IPS-15b (cell line): Measurements from ENCODE around the gene PLGLB2.
"Not testable (repeated sequence)": the region's sequence is repeated elsewhere in the genome, so short reads cannot be mapped to it uniquely, and the experiment has no call there.

ENCODE experiments used
- H3K27me3 ChIP-seq: one replicate; pipeline ENCODE4 v1.6.1; 2013; ENCODE audit warnings: low read length; ENCODE audit not compliant: control insufficient read depth, insufficient read depth
- H3K36me3 ChIP-seq: one replicate; pipeline ENCODE4 v1.6.1; 2013; ENCODE audit warnings: low read length; ENCODE audit not compliant: control insufficient read depth, insufficient read depth
- H3K4me1 ChIP-seq: one replicate; pipeline ENCODE4 v1.6.1; 2013; ENCODE audit warnings: mild to moderate bottlenecking, low read length; ENCODE audit not compliant: control insufficient read depth, insufficient read depth
- H3K4me3 ChIP-seq: one replicate; pipeline ENCODE4 v1.5.1; 2013; ENCODE audit warnings: low read depth, low read length
- H3K9ac ChIP-seq: one replicate; pipeline ENCODE4 v1.6.1; 2013; ENCODE audit warnings: low read depth, mild to moderate bottlenecking, low read length
- H3K9me3 ChIP-seq: one replicate; pipeline ENCODE4 v1.6.1; 2013; ENCODE audit warnings: mild to moderate bottlenecking, low read length; ENCODE audit not compliant: control insufficient read depth, insufficient read depth

The PLGLB2 gene

DNA sequence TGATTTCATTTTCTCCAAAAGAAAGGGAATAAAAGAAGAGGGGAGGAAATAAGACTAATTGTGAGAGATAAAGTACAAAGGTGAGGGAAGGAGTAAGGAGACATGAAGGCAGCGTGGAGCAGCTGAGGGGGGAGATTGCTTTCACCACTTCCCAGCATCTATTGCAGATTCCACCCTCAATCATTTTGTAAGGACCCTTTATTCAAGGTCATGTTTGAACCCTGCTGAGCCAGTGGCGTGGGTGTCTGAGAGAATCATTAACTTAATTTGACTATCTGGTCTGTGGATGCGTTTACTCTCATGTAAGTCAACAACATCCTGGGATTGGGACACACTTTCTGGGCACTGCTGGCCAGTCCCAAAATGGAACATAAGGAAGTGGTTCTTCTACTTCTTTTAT lies at the start of gene PLGLB2:
Gene PLGLB2 (plus strand): TSS at position 297 of the 400 bp plus-strand sequence. CDS start 67 bp downstream, at position 364.
- H3K9me3 ChIP-seq, result not testable (repeated sequence)

DNA sequence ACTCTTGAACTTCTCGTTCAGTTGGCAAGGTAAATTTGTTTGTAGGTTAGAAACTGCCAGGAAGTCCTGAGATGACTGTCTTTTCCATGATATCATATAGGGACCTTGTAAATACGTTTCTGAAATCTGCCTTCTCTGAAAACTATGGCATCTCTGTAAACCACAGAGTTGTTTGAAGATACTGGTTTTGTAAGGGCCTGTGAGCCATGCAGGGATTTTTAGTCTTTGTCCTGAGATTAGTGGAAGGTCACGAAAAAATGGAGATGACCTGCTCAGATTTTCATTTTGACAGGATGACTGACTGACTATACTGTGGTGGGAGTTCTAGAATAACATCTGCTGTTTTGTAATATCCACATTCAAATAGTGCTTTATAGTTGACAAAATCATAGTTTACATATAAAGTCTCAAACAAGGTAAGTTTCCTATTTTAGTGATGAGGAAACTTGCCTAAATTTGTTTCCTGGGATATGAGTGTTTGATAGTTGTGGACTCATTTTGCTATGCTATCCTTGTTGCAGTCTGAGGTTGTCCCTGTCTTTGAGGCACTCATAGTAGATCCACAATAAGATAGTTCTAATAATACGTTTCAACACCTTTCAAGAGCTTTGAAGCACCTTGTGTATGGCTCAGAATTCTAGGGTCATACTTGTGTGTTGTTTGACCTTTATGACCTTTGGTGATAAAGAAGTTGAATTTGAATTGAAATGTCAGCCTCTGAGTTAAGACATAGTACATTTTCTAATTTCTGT lies 43.1 kb upstream of the PLGLB2 start:
- H3K4me1 ChIP-seq, H3K36me3 ChIP-seq, H3K9ac ChIP-seq, H3K27me3 ChIP-seq, H3K4me3 ChIP-seq, H3K9me3 ChIP-seq: not testable (repeated sequence)

More for the DNA sequence above, at the start of gene PLGLB2:
- not testable (repeated sequence) for H3K36me3 ChIP-seq, H3K4me3 ChIP-seq, H3K27me3 ChIP-seq, H3K4me1 ChIP-seq, H3K9ac ChIP-seq

DNA sequence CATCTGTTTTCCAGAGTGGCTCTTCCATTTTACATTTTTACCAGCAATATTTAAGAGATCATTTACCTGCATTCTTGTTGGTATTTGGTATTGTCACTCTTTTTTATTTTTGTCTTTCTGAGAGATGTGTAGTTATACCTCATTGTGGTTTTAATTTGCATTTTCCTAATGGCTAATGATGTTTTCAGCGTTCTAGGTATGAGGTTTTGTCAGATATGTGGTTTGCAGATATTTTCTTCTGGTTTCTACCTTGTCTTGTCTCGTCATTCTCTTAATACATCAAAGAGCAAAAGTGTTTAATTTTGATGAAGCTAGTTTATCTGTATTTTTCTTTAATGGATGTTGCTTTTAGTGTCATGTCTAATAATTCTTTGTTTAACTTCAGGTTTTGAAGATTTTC lies 39.5 kb upstream of the PLGLB2 start:
- not testable (repeated sequence) for H3K4me1 ChIP-seq, H3K9ac ChIP-seq, H3K36me3 ChIP-seq, H3K4me3 ChIP-seq, H3K9me3 ChIP-seq, H3K27me3 ChIP-seq

DNA sequence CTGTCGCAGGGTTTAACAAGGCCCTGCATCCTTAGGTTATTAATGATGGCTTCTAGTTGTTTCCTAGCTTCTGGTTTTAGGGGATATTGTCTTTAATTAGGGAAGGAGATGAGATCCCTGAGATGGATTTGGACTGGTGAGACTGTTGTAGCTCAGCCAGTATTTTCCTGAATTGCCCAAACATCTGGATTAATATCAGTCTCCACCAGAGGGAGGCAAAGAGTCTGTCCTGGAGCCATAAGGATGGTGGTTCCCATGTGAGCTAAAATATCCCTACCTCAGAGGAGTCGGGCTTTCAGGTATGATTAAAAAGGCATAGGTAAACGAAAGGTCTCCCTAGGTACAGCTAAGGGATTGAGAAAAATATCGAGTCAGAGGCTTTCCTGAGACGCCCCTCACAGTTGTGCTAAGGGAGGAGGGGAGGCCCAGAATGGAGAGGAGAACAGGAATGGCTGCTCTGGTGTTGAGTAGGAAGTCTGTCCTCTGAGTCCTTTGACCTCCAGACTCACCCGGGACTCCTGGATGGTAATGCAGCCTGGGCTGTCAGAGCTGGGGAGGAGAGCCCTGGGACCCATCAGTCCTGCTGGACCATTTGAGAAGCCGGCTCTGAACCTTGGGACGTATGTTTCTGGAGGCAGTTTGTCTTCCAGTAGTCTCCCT lies 19.8 kb upstream of the PLGLB2 start:
- not testable (repeated sequence) for H3K27me3 ChIP-seq, H3K4me1 ChIP-seq, H3K4me3 ChIP-seq, H3K9ac ChIP-seq, H3K36me3 ChIP-seq, H3K9me3 ChIP-seq

DNA sequence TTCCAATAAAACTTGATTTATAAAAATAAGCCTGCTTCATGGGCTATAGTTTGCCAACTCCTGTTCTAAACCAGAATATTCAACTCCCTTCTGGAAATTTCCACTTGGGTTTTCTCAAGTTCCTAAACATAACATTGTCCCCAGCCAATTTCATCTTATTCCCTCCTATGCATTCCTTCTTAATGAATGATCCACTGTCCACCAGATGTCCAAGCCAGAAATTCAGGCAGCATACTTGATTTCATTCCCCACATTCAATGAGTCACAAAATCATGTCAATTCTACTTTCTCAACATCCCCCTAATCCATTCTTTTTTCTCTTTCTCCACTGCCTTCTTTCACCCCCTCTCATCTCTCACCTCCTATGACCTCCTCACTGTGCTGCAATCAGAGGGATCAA lies 7.0 kb upstream of the PLGLB2 start:
- not testable (repeated sequence) for H3K4me3 ChIP-seq, H3K4me1 ChIP-seq, H3K9ac ChIP-seq, H3K36me3 ChIP-seq, H3K9me3 ChIP-seq, H3K27me3 ChIP-seq

DNA sequence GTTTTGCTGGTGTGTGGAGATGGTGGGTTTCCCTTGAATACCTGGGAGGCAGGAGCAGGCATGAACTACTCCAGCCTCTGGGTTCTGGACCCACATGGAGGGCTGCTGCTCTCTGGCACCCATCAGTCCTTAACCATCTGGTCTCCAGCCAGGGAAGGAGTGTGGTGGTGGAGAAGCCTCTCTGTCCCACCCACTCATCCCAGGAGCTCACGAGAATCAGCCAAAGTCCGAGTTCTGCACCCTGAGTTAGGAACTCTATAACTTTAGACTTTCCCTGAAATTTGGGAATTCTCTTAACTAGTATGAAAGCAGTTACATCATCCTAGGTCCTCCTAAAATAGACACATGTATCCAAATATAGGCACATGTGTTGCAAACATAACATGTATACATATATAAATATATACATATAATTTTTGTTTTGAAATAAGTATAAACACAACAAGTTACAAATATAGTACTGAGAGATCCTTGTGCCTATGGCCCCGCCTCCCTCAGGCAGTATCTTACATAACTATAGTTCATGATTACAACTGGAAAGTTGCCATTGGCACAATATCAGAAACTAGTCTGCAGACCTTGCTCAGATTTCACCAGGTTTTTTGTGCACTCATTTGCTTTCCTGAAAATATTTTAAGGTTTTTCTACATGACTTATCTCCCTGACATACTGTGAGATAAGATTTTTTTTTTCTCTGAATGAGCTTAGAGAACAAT lies 5.3 kb upstream of the PLGLB2 start:
- H3K9ac ChIP-seq, H3K36me3 ChIP-seq, H3K4me3 ChIP-seq, H3K4me1 ChIP-seq, H3K27me3 ChIP-seq, H3K9me3 ChIP-seq: not testable (repeated sequence)

DNA sequence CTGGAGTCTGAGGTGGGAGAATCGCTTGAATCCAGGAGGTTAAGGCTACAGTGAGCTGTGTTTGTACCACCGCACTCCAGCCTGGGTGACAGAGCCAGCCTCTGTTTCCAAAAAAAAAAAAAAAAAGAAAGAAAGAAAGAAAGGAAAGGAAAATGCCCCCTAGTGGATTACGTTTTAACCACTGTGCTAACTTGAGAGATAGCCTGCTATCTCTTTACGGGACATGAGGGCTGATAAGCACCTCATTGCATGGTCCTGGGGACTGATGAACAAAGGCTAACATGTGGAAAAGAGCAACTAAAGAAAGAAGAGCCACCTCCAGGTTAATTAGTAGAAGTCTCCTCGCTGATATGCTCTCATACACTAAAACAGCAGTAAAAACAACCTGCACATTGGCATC lies 4.2 kb upstream of the PLGLB2 start:
- H3K36me3 ChIP-seq, H3K4me3 ChIP-seq, H3K27me3 ChIP-seq, H3K4me1 ChIP-seq, H3K9me3 ChIP-seq, H3K9ac ChIP-seq: not testable (repeated sequence)

DNA sequence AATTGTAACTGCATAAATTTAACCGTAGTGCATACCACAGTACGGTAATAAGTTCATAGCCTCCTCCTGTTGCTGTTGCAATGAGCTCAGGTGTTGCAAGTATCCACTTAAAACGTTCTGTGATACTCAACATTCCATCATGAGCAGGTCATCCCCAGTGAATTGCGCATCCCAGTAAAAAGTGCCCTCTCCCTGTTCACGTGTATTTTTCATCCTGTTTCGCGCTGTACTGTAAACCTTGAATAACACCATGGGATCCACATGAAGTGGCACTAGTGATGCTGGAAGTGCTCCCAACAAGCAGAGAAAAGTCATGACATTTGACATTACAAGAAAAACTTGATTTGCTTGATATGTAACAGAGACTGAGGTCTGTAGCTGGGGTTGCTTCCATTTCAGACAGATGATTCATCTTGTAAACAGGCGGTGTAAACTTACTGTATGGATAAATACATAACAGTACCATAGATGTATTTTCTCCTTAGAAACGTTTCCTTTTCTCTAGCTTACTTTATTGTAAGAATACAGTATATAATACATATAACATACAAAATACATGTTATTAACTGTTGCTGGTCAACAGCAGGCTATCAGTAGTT lies 2.4 kb upstream of the PLGLB2 start:
- not testable (repeated sequence) for H3K36me3 ChIP-seq, H3K9me3 ChIP-seq, H3K27me3 ChIP-seq, H3K4me1 ChIP-seq, H3K9ac ChIP-seq, H3K4me3 ChIP-seq

DNA sequence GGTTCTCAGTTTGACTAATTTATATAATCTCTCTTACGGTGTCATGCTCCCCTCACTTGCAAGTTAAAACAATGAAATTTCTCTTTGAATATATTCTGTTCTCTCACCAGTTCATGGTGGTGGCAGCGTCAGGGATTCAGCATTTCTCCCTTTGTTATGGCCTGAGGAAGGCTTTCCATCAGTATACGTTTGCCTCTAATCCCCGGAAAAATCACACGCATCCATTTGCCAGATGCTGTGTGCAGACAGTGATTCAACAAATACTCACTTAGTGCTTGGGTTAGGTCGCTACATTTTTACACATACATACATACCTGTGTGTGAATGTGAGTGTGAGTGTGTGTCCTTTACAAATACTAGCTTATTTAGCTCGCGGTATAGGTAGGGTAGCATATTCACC lies 637 bp downstream of the PLGLB2 start:
- not testable (repeated sequence) for H3K4me1 ChIP-seq, H3K36me3 ChIP-seq, H3K4me3 ChIP-seq, H3K9ac ChIP-seq, H3K9me3 ChIP-seq, H3K27me3 ChIP-seq

DNA sequence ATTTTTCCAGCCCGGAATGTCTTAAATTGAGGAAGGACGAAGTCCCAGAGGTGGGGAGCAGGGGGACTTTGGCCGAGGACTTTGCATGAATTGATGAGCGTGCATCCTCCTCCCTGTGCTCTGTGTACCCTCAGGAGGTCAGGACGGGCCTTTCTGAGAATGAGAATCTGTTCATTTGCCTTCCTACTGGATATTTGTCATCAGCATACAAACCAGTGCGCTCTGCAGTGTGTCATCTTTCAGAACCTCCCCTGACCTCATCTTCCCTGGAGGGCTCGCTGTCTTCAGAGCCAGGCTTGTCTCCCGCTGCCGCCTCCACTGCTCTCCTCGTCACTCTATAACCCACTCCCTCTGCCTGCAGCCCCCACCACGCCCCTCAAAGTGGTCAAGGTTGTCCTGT lies 2.7 kb downstream of the PLGLB2 start:
- H3K4me3 ChIP-seq, H3K4me1 ChIP-seq, H3K9ac ChIP-seq, H3K9me3 ChIP-seq, H3K36me3 ChIP-seq, H3K27me3 ChIP-seq: not testable (repeated sequence)

DNA sequence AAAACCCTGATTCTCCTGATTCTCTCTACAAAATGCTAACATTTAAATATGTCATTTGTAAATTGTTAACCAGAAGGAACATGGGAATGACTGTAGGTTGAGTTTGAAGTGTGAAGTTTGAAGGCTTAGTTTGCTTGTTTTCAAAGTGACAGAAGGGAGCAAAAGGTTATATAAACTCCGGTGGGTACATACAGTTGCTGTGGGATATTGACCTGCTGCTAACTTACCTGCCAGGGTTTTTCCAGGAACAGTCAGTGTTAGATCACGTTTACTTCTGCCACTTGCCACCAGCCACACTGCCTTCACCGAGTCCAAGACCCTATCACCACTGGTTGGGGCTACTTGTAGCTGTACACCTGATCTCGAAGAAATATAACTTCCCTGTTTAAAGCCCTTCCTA lies 6.9 kb downstream of the PLGLB2 start:
- H3K9ac ChIP-seq, H3K27me3 ChIP-seq, H3K4me3 ChIP-seq, H3K9me3 ChIP-seq, H3K4me1 ChIP-seq, H3K36me3 ChIP-seq: not testable (repeated sequence)
